PC-3 (cell line): Measurements from ENCODE around the gene TTYH1.

Experiments
- EZH2 ChIP-seq: fragments of 300-600 bp; sonication (generic); IDR thresholded peaks from one replicate; pipeline ENCODE4 v1.6.1; 2017; ENCODE audit warnings: antibody characterized with exemption, mild to moderate bottlenecking, low read length; ENCODE audit not compliant: unreplicated experiment
- EZH2phosphoT487 ChIP-seq: fragments of 300-600 bp; sonication (generic); IDR thresholded peaks from 2 replicates; pipeline ENCODE4 v1.6.1; 2018; ENCODE audit warnings: mild to moderate bottlenecking, antibody characterized with exemption, low read length, borderline replicate concordance
- TF ChIP-seq, protein P1 (sequence below): fragments of 300-600 bp; sonication (generic); conservative IDR thresholded peaks from 2 replicates; pipeline ENCODE4 v1.5.1; 2017; ENCODE audit warnings: antibody characterized with exemption, low read depth, mild to moderate bottlenecking, low read length

DNA sequence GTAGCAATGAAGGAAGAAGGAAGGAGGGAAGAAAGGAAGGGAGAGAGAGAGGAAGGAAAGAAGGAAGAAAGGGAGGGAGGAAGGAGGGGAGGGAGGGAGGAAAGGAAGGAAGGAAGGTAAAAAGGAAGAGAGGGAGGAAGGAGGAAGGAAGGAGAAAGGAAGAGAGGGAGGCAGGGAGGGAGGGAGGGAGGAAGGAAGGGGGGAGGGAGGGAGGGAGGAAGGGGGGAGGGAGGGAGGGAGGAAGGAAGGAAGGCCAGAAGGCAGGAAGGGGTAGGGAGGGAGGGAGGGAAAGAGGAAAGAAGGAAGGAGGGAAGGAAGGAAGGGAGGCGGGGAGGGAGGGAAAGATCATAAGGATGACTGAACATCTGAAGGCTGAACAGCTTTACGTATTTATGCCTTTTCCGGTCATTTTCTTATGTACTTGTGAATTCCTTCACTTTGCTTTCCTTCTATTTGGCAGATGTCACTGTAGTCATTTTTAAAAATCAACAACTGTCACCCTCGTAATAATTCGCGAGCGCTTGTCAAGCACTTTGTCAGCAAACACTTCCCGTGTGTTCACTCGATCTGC, 6.7 kb upstream of the TTYH1 start:
- TF ChIP-seq, protein P1, sequence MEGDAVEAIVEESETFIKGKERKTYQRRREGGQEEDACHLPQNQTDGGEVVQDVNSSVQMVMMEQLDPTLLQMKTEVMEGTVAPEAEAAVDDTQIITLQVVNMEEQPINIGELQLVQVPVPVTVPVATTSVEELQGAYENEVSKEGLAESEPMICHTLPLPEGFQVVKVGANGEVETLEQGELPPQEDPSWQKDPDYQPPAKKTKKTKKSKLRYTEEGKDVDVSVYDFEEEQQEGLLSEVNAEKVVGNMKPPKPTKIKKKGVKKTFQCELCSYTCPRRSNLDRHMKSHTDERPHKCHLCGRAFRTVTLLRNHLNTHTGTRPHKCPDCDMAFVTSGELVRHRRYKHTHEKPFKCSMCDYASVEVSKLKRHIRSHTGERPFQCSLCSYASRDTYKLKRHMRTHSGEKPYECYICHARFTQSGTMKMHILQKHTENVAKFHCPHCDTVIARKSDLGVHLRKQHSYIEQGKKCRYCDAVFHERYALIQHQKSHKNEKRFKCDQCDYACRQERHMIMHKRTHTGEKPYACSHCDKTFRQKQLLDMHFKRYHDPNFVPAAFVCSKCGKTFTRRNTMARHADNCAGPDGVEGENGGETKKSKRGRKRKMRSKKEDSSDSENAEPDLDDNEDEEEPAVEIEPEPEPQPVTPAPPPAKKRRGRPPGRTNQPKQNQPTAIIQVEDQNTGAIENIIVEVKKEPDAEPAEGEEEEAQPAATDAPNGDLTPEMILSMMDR, result no peak
- TF ChIP-seq EZH2phosphoT487, result no peak
- no peak for TF ChIP-seq EZH2
